GDM1 (cell line): ENCODE results near the gene GRK5.

ENCODE experiments used
- DNase-seq: peaks from one replicate; lab custom pipeline; 2025; lab: John Stamatoyannopoulos, UW

The GRK5 gene

GRCh38 chr10:119378737-119379067 is 171.3 kb downstream of the GRK5 start:
- no peak for DNase-seq

- DNase-seq, result no peak
These were observed 172.2 kb downstream of the GRK5 start for GRCh38 chr10:119379466-119380071.

- no peak for DNase-seq
These were observed 175.9 kb downstream of the GRK5 start for GRCh38 chr10:119383174-119383856.

GRCh38 chr10:119384127-119384526 is 176.8 kb downstream of the GRK5 start:
- no peak for DNase-seq

- no peak for DNase-seq
These were observed 179.3 kb downstream of the GRK5 start for GRCh38 chr10:119386666-119387065.

GRCh38 chr10:119388849-119389345 is 181.5 kb downstream of the GRK5 start:
- DNase-seq, result no peak

- DNase-seq, result no peak
These were observed 184.3 kb downstream of the GRK5 start for GRCh38 chr10:119391440-119392251.

GRCh38 chr10:119393019-119393418 is 185.6 kb downstream of the GRK5 start:
- no peak for DNase-seq

GRCh38 chr10:119393421-119393820 is 186.1 kb downstream of the GRK5 start:
- no peak for DNase-seq

GRCh38 chr10:119393845-119394244 is 186.5 kb downstream of the GRK5 start:
- no peak for DNase-seq

GRCh38 chr10:119394657-119395279 is 187.4 kb downstream of the GRK5 start:
- DNase-seq, result no peak

- DNase-seq, result no peak
These were observed 188.1 kb downstream of the GRK5 start for GRCh38 chr10:119395280-119396007.

- no peak for DNase-seq
These were observed 188.8 kb downstream of the GRK5 start for GRCh38 chr10:119396008-119396708.

- no peak for DNase-seq
These were observed 189.3 kb downstream of the GRK5 start for GRCh38 chr10:119396709-119397071.

- no peak for DNase-seq
These were observed 190.0 kb downstream of the GRK5 start for GRCh38 chr10:119397416-119397815.

GRCh38 chr10:119398996-119399395 is 191.6 kb downstream of the GRK5 start:
- no peak for DNase-seq

- DNase-seq, result no peak
These were observed 192.1 kb downstream of the GRK5 start for GRCh38 chr10:119399466-119399865.

- no peak for DNase-seq
These were observed 194.5 kb downstream of the GRK5 start for GRCh38 chr10:119401671-119402395.

GRCh38 chr10:119403921-119404320 is 196.6 kb downstream of the GRK5 start:
- DNase-seq, result no peak

GRCh38 chr10:119404719-119405519 is 197.5 kb downstream of the GRK5 start:
- no peak for DNase-seq
